Tibial artery (tissue), 4 donors: ENCODE results near the gene NAALAD2.

Experiments
- DNase-seq, 2 donors: peaks; one replicate each; pipeline ENCODE4 v3.0.0-alpha.2; 2019
- H3K27ac ChIP-seq, 2 donors: fragments of 200-600 bp; sonication (generic) in 1 of 2; 1 replicate in 1 of 2; 2 replicates in 1 of 2; pipeline ENCODE4 v1.5.1; 2018 to 2019; ENCODE audit warnings: mild to moderate bottlenecking in 1 of 2
- H3K27me3 ChIP-seq, 2 donors: fragments of 200-600 bp; sonication (generic) in 1 of 2; one replicate each; pipeline versions ENCODE4 v1.5.1 to v1.6.0; 2016 to 2019
- H3K36me3 ChIP-seq, 3 donors: fragments of 200-600 bp; sonication (generic) in 2 of 3; one replicate each; pipeline ENCODE4 v1.5.1; 2016 to 2019; ENCODE audit warnings: mild to moderate bottlenecking in 2 of 3
- H3K4me1 ChIP-seq, 4 donors: fragments of 200-600 bp; sonication (generic) in 2 of 4; 1 replicate in 3 of 4; 2 replicates in 1 of 4; pipeline ENCODE4 v1.5.1; 2016 to 2019
- H3K4me3 ChIP-seq, 2 donors: fragments of 200-600 bp; sonication (generic) in 1 of 2; 1 replicate in 1 of 2; 2 replicates in 1 of 2; pipeline ENCODE4 v1.5.1; 2018 to 2019; ENCODE audit warnings: mild to moderate bottlenecking in 2 of 2
- H3K9me3 ChIP-seq, 3 donors: fragments of 200-600 bp; sonication (generic) in 1 of 3; one replicate each; pipeline ENCODE4 v1.5.1; 2016 to 2019
- intact Hi-C: fragments of 100-400 bp; cut with DNase I; formaldehyde crosslinking; loops from one replicate; pipeline ENCODE4 v1.15.0; 2023; ENCODE audit warnings: low total_unique reads
- TF ChIP-seq, protein P1 (sequence below), 2 experiments: fragments of 200-600 bp in 1 of 2; fragments of 450-650 bp in 1 of 2; IDR thresholded peaks; one replicate each; pipeline ENCODE4 v1.5.1; 2017 to 2019; ENCODE audit warnings: antibody characterized with exemption in 2 of 2, mild to moderate bottlenecking in 1 of 2, moderate library complexity in 1 of 2

Gene NAALAD2

DNA sequence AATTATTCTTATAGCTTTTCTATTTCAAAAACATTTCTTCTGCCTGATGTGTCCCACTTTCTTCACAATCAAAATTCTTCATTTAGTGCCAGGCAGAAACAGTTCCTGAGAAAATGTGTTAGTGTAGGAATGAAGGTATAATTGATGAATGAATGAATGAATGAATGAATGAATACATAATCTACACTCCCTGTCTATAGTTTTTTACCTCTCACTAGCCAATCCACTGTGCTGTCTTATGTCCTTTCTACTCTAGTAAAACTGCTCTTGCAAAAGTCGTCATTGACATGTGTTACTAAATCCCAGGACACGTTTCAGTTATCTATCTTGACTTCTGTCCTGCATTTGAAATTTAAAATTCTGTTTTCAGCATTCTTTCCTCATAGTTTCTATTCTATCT, 45.5 kb downstream of the NAALAD2 start:
- no peaks in the 10 kb centered on the region for H3K36me3 ChIP-seq
- H3K27me3 ChIP-seq: no peaks in the 10 kb centered on the region
- TF ChIP-seq, protein P1, sequence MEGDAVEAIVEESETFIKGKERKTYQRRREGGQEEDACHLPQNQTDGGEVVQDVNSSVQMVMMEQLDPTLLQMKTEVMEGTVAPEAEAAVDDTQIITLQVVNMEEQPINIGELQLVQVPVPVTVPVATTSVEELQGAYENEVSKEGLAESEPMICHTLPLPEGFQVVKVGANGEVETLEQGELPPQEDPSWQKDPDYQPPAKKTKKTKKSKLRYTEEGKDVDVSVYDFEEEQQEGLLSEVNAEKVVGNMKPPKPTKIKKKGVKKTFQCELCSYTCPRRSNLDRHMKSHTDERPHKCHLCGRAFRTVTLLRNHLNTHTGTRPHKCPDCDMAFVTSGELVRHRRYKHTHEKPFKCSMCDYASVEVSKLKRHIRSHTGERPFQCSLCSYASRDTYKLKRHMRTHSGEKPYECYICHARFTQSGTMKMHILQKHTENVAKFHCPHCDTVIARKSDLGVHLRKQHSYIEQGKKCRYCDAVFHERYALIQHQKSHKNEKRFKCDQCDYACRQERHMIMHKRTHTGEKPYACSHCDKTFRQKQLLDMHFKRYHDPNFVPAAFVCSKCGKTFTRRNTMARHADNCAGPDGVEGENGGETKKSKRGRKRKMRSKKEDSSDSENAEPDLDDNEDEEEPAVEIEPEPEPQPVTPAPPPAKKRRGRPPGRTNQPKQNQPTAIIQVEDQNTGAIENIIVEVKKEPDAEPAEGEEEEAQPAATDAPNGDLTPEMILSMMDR (IDR thresholded peaks at IDR 0.05): no peak
- no peak for DNase-seq
- H3K4me1 ChIP-seq: no peaks in the 10 kb centered on the region
- intact Hi-C loops: no loop called here
- no peak overlapping the region for H3K27ac ChIP-seq
- H3K9me3 ChIP-seq: no peaks in the 10 kb centered on the region
- H3K4me3 ChIP-seq: no peak overlapping the region

DNA sequence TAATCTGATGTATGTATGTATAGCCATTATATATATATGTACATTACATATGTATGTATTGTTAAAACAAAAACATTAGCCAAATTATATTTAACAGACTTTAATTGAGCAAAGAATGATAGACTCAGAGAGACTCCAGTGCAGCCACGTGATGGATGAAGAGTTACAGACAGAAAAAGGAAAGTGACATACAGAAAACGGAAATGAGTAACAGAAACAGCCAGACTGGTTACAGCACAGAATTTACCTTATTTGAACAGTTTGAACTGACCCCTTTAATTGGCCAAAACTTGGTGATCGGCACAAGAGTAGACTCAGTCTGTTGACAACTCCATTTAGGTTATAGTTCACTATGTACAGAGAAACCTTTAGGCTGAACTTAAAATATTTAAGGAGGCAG, 53.4 kb downstream of the NAALAD2 start:
- intact Hi-C loops: no loop called here
- H3K36me3 ChIP-seq: peaks cover 0 to 12% (median 4%) of the 10 kb centered on the region in 3 donors
- TF ChIP-seq, protein P1 (IDR thresholded peaks at IDR 0.05): no peak

DNA sequence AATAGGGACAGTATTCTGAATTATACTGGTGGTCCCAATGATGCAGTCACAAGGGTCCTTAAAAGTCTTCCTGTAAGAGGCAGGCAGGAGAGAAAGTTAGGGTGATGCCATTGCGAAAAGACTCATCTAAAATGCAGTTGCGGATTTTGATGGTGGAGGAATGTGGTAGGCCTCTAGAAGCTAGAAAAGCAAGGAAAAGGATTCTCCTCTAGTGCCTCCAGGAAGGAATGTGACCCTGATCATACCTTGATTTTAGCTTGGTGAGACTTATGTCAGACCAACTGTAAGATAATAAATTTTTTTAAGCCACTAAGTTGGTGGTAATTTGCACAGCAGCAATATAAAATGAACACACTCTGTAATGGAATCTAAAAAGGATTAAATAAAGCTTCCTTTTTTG, 54.5 kb downstream of the NAALAD2 start:
- H3K36me3 ChIP-seq: peaks cover 0 to 12% (median 4%) of the 10 kb centered on the region in 3 donors
- no peaks in the 10 kb centered on the region for H3K4me1 ChIP-seq
- H3K9me3 ChIP-seq: no peaks in the 10 kb centered on the region
- DNase-seq: no peak
- no peaks in the 10 kb centered on the region for H3K27me3 ChIP-seq
- TF ChIP-seq, protein P1 (IDR thresholded peaks at IDR 0.05): no peak
- no peak overlapping the region for H3K4me3 ChIP-seq
- intact Hi-C loops: no loop called here
- no peak overlapping the region for H3K27ac ChIP-seq

More for the DNA sequence above, 53.4 kb downstream of the NAALAD2 start:
- Histone ChIP-seq H3K4me1 (no peaks in the 10 kb centered on the region), H3K9me3 (no peaks in the 10 kb centered on the region), H3K4me3 (no peak overlapping the region), H3K27ac (no peak overlapping the region), H3K27me3 (no peaks in the 10 kb centered on the region)
- DNase-seq: no peak

DNA sequence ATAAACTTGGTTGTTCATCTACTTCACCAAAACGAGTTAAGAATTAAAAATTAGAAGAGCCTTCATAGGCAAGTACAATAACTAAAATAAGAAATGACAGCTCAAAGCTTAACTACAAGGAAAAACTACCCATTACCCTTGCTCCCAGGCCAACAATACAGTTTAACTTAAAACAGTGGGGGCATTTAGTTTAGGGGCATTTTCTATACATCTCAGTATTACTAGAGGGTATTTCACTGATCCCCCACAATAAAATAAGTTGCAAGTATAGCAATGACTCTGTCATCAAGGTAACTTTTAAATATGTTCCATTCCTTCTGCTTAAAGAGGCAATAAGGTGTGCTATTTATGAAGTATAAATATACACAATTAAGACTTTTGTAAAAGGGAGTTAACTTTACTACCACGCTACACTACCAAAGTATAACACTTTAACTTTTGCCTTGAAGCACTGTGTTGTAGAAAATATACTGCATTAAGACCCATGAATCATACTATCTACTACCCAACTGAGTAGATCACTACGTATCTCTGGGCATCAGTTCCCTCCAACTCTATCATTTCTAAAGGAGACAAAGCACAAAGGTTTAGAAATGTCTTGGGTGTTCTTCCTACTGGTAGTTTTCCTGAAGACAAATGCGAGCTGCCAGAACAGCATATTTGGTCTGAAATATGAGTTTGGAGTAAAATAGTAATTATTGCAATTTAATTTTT, 58.6 kb downstream of the NAALAD2 start:
- intact Hi-C loops: no loop called here
- no peaks in the 10 kb centered on the region for H3K9me3 ChIP-seq
- no peak for DNase-seq
- H3K27me3 ChIP-seq: no peaks in the 10 kb centered on the region
- TF ChIP-seq, protein P1 (IDR thresholded peaks at IDR 0.05): no peak
- H3K27ac ChIP-seq: no peak overlapping the region
- H3K4me3 ChIP-seq: no peak overlapping the region
- peaks cover 4 to 16% (median 12%) of the 10 kb centered on the region in 3 donors for H3K36me3 ChIP-seq
- no peaks in the 10 kb centered on the region for H3K4me1 ChIP-seq

DNA sequence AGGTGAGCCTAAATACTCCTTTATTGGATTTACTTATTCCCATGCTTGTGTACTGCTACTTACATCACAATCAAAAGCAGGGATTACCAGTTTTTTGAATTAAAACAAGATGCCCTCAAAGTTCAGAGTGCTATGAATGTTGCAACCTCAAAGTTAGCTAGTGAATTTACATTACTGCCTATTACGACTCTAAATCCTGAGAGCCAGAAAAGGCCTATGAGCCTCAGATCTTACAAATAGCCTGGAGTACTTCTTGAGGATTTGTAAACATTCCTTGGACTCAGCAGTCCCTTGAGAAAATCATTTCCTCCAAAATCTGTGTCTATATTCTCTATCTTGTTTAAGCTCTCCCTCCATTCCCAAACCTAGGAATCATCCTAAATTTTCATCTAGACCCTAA, 62.9 kb downstream of the NAALAD2 start:
- no peaks in the 10 kb centered on the region for H3K4me1 ChIP-seq
- H3K27ac ChIP-seq: no peak overlapping the region
- DNase-seq: no peak
- H3K36me3 ChIP-seq: peaks cover 14 to 34% (median 15%) of the 10 kb centered on the region in 3 donors
- no peaks in the 10 kb centered on the region for H3K9me3 ChIP-seq
- TF ChIP-seq, protein P1 (IDR thresholded peaks at IDR 0.05): no peak
- H3K27me3 ChIP-seq: no peaks in the 10 kb centered on the region
- intact Hi-C loops: no loop called here
- no peak overlapping the region for H3K4me3 ChIP-seq
